ENCODE results near the gene CAPZB. TPM values are rescaled to one million over a fixed set of nuclear protein-coding genes. Genes with fewer than 3 reads are reported as not detected.

CAPZB gene
- total and polyA plus RNA-seq, 2 experiments from 2014 or later, result 86.2 to 278 TPM

GRCh38 chr1:19344831-19345230 is 140.5 kb downstream of the CAPZB start:
- Histone ChIP-seq H3K27ac (peak overlapping the region; percentile 15), H3K4me1 (ENCODE audit: low read depth) (no peaks in the 10 kb centered on the region), H3K4me3 (no peak overlapping the region), H3K27me3 (no peaks in the 10 kb centered on the region), H3K9me3 (ENCODE audit: low read depth) (no peaks in the 10 kb centered on the region), H3K36me3 (peaks cover 32% of the 10 kb centered on the region)
- TF ChIP-seq CTCF (IDR thresholded peaks at IDR 0.05; ENCODE audit: low read depth, low read length), result no peak
- no peak for DNase-seq (ENCODE audit: low read depth in 1 of 2, low spot score in 1 of 2)

- no peaks in the 10 kb centered on the region for H3K27me3 ChIP-seq
- peak; percentile 84 for TF ChIP-seq CTCF (IDR thresholded peaks at IDR 0.05; ENCODE audit: low read depth, low read length)
- no peak overlapping the region for H3K4me3 ChIP-seq
- H3K9me3 ChIP-seq (ENCODE audit: low read depth), result no peaks in the 10 kb centered on the region
- DNase-seq (ENCODE audit: low read depth in 1 of 2, low spot score in 1 of 2), result peak; percentile 45 to 57
- H3K36me3 ChIP-seq, result peaks cover 30% of the 10 kb centered on the region
- H3K4me1 ChIP-seq (ENCODE audit: low read depth), result no peaks in the 10 kb centered on the region
- H3K27ac ChIP-seq, result peak overlapping the region; percentile 15
These were observed 140.9 kb downstream of the CAPZB start for GRCh38 chr1:19344372-19344810.

DNA sequence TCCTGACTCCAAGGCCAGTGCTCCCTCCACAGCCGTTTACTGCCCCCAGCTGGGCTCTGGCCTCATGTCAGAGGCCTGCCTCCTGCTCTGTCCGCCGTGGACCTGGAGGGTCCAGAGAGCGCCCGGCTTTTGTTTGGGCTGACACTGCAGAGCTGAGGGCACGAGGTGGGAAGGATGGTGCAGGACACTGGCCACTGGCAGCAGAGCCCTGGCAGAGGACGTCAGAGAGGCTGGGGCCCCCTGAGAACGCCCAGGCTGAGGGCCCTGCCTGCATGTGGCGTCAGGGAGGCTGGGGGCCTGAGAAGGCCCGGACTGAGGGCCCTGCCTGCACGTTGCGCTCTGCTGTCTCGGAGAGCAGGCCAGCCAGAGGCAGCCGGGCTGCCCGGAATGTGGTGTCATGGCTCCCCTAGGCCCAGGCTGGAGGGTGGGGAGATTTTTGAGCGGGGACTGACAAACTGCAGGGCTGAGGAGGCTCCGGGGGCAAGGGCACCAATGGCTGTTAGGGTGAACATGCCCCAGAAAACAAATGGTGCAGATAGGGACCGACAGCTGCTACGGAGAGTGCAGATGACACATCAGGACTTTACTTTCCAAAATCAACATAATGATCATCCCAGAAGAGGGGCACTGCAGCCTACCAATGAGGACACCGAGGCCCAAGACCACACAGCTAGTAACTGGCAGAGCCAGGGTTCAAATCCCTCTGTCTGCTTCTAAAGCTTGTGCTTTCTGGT is 141.6 kb downstream of the CAPZB start:
- H3K36me3 ChIP-seq, result peaks cover 24% of the 10 kb centered on the region
- no peak for TF ChIP-seq CTCF (IDR thresholded peaks at IDR 0.05; ENCODE audit: low read depth, low read length)

DNA sequence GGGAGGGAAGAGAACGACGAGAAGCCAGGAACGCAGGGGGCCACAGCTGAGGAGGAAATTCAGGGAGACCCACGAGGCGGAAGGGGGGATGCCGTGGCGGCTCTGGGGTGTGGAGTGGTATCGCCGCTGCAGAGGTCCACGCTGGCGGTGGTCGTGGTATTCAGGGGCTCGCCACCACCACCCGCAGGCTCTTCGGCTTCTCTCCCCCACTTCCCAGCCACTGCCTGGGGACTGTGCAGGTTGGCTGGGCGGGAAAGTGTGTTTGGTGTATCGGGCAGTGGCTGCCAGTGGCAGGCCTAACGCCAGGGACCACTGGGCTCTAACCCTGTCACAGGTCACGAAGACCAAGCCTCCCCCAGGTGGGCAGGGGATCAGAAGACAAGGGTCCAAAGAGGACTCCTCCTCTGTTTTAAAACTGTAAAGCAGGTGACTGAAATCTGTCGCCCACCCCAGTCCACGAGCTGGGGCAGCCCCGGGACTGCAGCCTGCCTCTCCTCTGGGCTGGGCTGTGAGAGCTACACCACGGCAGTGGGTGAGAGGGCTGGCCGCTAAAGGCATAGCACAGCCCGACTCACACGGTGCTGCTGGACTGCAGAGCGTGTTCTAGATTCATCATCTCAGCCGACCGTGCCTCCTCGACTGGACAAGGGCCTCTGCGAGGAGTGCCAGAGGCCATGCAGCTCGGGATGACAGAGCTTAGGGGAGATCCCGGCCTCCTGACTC is 142.3 kb downstream of the CAPZB start:
- TF ChIP-seq CTCF (IDR thresholded peaks at IDR 0.05; ENCODE audit: low read depth, low read length), result no peak
- no peaks in the 10 kb centered on the region for H3K9me3 ChIP-seq (ENCODE audit: low read depth)
- H3K36me3 ChIP-seq, result peaks cover 22% of the 10 kb centered on the region
- no peak for DNase-seq (ENCODE audit: low read depth in 1 of 2, low spot score in 1 of 2)
- no peak overlapping the region for H3K4me3 ChIP-seq
- no peaks in the 10 kb centered on the region for H3K4me1 ChIP-seq (ENCODE audit: low read depth)
- no peak overlapping the region for H3K27ac ChIP-seq
- H3K27me3 ChIP-seq, result no peaks in the 10 kb centered on the region

More for the DNA sequence above, 141.6 kb downstream of the CAPZB start:
- no peaks in the 10 kb centered on the region for H3K4me1 ChIP-seq (ENCODE audit: low read depth)
- H3K27ac ChIP-seq, result no peak overlapping the region
- H3K4me3 ChIP-seq, result no peak overlapping the region
- no peaks in the 10 kb centered on the region for H3K9me3 ChIP-seq (ENCODE audit: low read depth)
- no peaks in the 10 kb centered on the region for H3K27me3 ChIP-seq
- DNase-seq (ENCODE audit: low read depth in 1 of 2, low spot score in 1 of 2), result no peak

DNA sequence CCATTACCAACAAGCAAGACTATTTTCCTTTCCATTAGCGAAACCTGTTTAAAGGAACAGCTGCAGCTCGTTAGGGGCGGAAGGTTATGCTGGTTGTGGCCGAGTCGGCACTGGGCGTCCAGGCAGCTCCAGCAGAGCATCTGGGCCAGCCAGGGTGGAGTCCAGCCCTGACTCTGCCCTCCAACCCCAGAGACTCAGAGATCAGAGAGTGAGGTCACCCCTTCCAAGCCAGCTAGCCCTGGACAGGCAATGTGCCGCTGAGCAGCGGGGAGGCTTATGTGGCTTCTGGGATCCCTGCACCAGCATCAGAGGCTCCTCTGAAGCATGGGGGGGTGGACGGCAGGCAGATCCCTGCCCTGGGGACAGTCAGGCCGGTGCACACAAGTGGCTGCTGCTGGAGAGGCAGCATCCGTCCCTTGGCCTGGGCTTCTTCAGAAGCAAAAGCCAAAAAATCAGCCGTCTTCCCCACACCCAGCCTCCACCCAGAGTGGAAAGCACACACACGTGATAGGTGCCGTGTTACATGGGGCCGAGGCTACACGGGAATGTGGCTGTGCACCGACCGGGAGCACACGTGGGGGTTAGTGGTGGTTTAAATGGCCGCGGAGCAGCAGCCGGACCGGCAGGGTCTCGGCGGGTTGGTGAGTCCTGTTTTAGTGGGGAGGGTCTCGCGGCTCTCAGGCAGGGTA is 143.1 kb downstream of the CAPZB start:
- TF ChIP-seq CTCF (IDR thresholded peaks at IDR 0.05; ENCODE audit: low read depth, low read length), result no peak
- H3K9me3 ChIP-seq (ENCODE audit: low read depth), result no peaks in the 10 kb centered on the region
- H3K36me3 ChIP-seq, result peaks cover 22% of the 10 kb centered on the region
- H3K4me3 ChIP-seq, result no peak overlapping the region
- no peak for DNase-seq (ENCODE audit: low read depth in 1 of 2, low spot score in 1 of 2)
- no peak overlapping the region for H3K27ac ChIP-seq
- H3K27me3 ChIP-seq, result no peaks in the 10 kb centered on the region
- H3K4me1 ChIP-seq (ENCODE audit: low read depth), result no peaks in the 10 kb centered on the region
